ENCODE data around the gene BCAT1. TPM values are rescaled to one million over a fixed set of nuclear protein-coding genes. Genes with fewer than 3 reads are reported as not detected.

BCAT1 gene
- total RNA-seq, 1 experiment from 2014 or later: 183 TPM

- Histone ChIP-seq H3K27me3 (ENCODE audit: low read length) (no peaks in the 10 kb centered on the region), H3K4me3 (ENCODE audit: low read length) (no peak overlapping the region), H2AFZ (ENCODE audit: low read length) (no peak overlapping the region), H3K27ac (ENCODE audit: low read length) (no peak overlapping the region), H3K9ac (ENCODE audit: low read length) (no peak overlapping the region), H3K4me2 (ENCODE audit: low read depth, low read length, poor library complexity, severe bottlenecking) (no peak overlapping the region), H3K9me2 (replicated peaks; ENCODE audit: insufficient read depth, low read length) (no peaks in the 10 kb centered on the region), H4K20me1 (ENCODE audit: insufficient read depth, low read depth, low read length) (no peaks in the 10 kb centered on the region), H3K4me1 (ENCODE audit: low read length) (peaks cover 3% of the 10 kb centered on the region), H3K79me2 (ENCODE audit: low read length) (no peaks in the 10 kb centered on the region), H3K36me3 (ENCODE audit: insufficient read depth, low read length) (peaks cover 38% of the 10 kb centered on the region; the same call in 1 of the 2 replicates), H3K9me3 (ENCODE audit: low read length) (no peaks in the 10 kb centered on the region)
- DNase-seq: no peak
These were observed 109.6 kb downstream of the BCAT1 start for GRCh38 chr12:24839268-24839791.

- Histone ChIP-seq H3K27ac (ENCODE audit: low read length) (0 out of 2 replicates have a peak overlapping the region, but pooled peaks have one; percentile 10), H3K27me3 (ENCODE audit: low read length) (no peaks in the 10 kb centered on the region), H3K36me3 (ENCODE audit: insufficient read depth, low read length) (peaks cover 39% of the 10 kb centered on the region; the same call in 1 of the 2 replicates), H2AFZ (ENCODE audit: low read length) (no peak overlapping the region), H3K9me3 (ENCODE audit: low read length) (no peaks in the 10 kb centered on the region), H4K20me1 (ENCODE audit: insufficient read depth, low read depth, low read length) (no peaks in the 10 kb centered on the region), H3K4me2 (ENCODE audit: low read depth, low read length, poor library complexity, severe bottlenecking) (no peak overlapping the region), H3K9ac (ENCODE audit: low read length) (no peak overlapping the region), H3K4me3 (ENCODE audit: low read length) (no peak overlapping the region), H3K4me1 (ENCODE audit: low read length) (peaks cover 3% of the 10 kb centered on the region), H3K79me2 (ENCODE audit: low read length) (no peaks in the 10 kb centered on the region), H3K9me2 (replicated peaks; ENCODE audit: insufficient read depth, low read length) (no peaks in the 10 kb centered on the region)
- DNase-seq: no peak
These were observed 110.4 kb downstream of the BCAT1 start for GRCh38 chr12:24838531-24838950.

GRCh38 chr12:24835377-24835776 is 113.5 kb downstream of the BCAT1 start:
- Histone ChIP-seq H2AFZ (ENCODE audit: low read length) (no peak overlapping the region), H4K20me1 (ENCODE audit: insufficient read depth, low read depth, low read length) (no peaks in the 10 kb centered on the region), H3K9me3 (ENCODE audit: low read length) (no peaks in the 10 kb centered on the region), H3K4me1 (ENCODE audit: low read length) (peaks cover under 1% of the 10 kb centered on the region), H3K27ac (ENCODE audit: low read length) (no peak overlapping the region), H3K4me2 (ENCODE audit: low read depth, low read length, poor library complexity, severe bottlenecking) (no peak overlapping the region), H3K4me3 (ENCODE audit: low read length) (no peak overlapping the region), H3K9me2 (replicated peaks; ENCODE audit: insufficient read depth, low read length) (no peaks in the 10 kb centered on the region), H3K79me2 (ENCODE audit: low read length) (no peaks in the 10 kb centered on the region), H3K27me3 (ENCODE audit: low read length) (no peaks in the 10 kb centered on the region), H3K9ac (ENCODE audit: low read length) (no peak overlapping the region), H3K36me3 (ENCODE audit: insufficient read depth, low read length) (peaks cover 41% of the 10 kb centered on the region; the same call in 1 of the 2 replicates)
- DNase-seq: no peak

- Histone ChIP-seq H3K79me2 (ENCODE audit: low read length) (no peaks in the 10 kb centered on the region), H3K4me3 (ENCODE audit: low read length) (no peak overlapping the region), H3K27ac (ENCODE audit: low read length) (no peak overlapping the region), H3K4me1 (ENCODE audit: low read length) (no peaks in the 10 kb centered on the region), H3K36me3 (ENCODE audit: insufficient read depth, low read length) (peaks cover 37% of the 10 kb centered on the region), H3K27me3 (ENCODE audit: low read length) (no peaks in the 10 kb centered on the region), H3K4me2 (ENCODE audit: low read depth, low read length, poor library complexity, severe bottlenecking) (no peak overlapping the region), H3K9me2 (replicated peaks; ENCODE audit: insufficient read depth, low read length) (no peaks in the 10 kb centered on the region), H3K9ac (ENCODE audit: low read length) (no peak overlapping the region), H2AFZ (ENCODE audit: low read length) (no peak overlapping the region), H3K9me3 (ENCODE audit: low read length) (no peaks in the 10 kb centered on the region), H4K20me1 (ENCODE audit: insufficient read depth, low read depth, low read length) (no peaks in the 10 kb centered on the region)
- DNase-seq: no peak
These were observed 115.4 kb downstream of the BCAT1 start for GRCh38 chr12:24833513-24833912.

- peaks cover 25% of the 10 kb centered on the region; the same call in 1 of the 2 replicates for H3K36me3 ChIP-seq (ENCODE audit: insufficient read depth, low read length)
- no peak overlapping the region for H3K4me2 ChIP-seq (ENCODE audit: low read depth, low read length, poor library complexity, severe bottlenecking)
- H3K79me2 ChIP-seq (ENCODE audit: low read length): no peaks in the 10 kb centered on the region
- H3K9me3 ChIP-seq (ENCODE audit: low read length): no peaks in the 10 kb centered on the region
- no peaks in the 10 kb centered on the region for H4K20me1 ChIP-seq (ENCODE audit: insufficient read depth, low read depth, low read length)
- H3K4me1 ChIP-seq (ENCODE audit: low read length): peaks cover 14% of the 10 kb centered on the region
- no peak overlapping the region for H2AFZ ChIP-seq (ENCODE audit: low read length)
- no peak overlapping the region for H3K9ac ChIP-seq (ENCODE audit: low read length)
- no peaks in the 10 kb centered on the region for H3K9me2 ChIP-seq (replicated peaks; ENCODE audit: insufficient read depth, low read length)
- no peak for DNase-seq
- H3K27ac ChIP-seq (ENCODE audit: low read length): no peak overlapping the region
- H3K4me3 ChIP-seq (ENCODE audit: low read length): no peak overlapping the region
- no peaks in the 10 kb centered on the region for H3K27me3 ChIP-seq (ENCODE audit: low read length)
These were observed 124.9 kb downstream of the BCAT1 start for GRCh38 chr12:24823808-24824515.

- H3K36me3 ChIP-seq (ENCODE audit: insufficient read depth, low read length): peaks cover 25% of the 10 kb centered on the region; the same call in 1 of the 2 replicates
- H3K4me1 ChIP-seq (ENCODE audit: low read length): peaks cover 14% of the 10 kb centered on the region
- H3K79me2 ChIP-seq (ENCODE audit: low read length): no peaks in the 10 kb centered on the region
- H3K27ac ChIP-seq (ENCODE audit: low read length): no peak overlapping the region
- no peaks in the 10 kb centered on the region for H3K9me3 ChIP-seq (ENCODE audit: low read length)
- H3K9me2 ChIP-seq (replicated peaks; ENCODE audit: insufficient read depth, low read length): no peaks in the 10 kb centered on the region
- no peak overlapping the region for H3K4me3 ChIP-seq (ENCODE audit: low read length)
- H3K4me2 ChIP-seq (ENCODE audit: low read depth, low read length, poor library complexity, severe bottlenecking): no peak overlapping the region
- H2AFZ ChIP-seq (ENCODE audit: low read length): no peak overlapping the region
- no peaks in the 10 kb centered on the region for H3K27me3 ChIP-seq (ENCODE audit: low read length)
- no peaks in the 10 kb centered on the region for H4K20me1 ChIP-seq (ENCODE audit: insufficient read depth, low read depth, low read length)
- no peak overlapping the region for H3K9ac ChIP-seq (ENCODE audit: low read length)
- DNase-seq: no peak
These were observed 126.6 kb downstream of the BCAT1 start for GRCh38 chr12:24822121-24822899.

- H4K20me1 ChIP-seq (ENCODE audit: insufficient read depth, low read depth, low read length): no peaks in the 10 kb centered on the region
- no peaks in the 10 kb centered on the region for H3K9me2 ChIP-seq (replicated peaks; ENCODE audit: insufficient read depth, low read length)
- no peak overlapping the region for H3K9ac ChIP-seq (ENCODE audit: low read length)
- peaks cover 21% of the 10 kb centered on the region; the same call in 1 of the 2 replicates for H3K36me3 ChIP-seq (ENCODE audit: insufficient read depth, low read length)
- H3K9me3 ChIP-seq (ENCODE audit: low read length): no peaks in the 10 kb centered on the region
- no peak overlapping the region for H3K4me2 ChIP-seq (ENCODE audit: low read depth, low read length, poor library complexity, severe bottlenecking)
- no peak for DNase-seq
- H3K79me2 ChIP-seq (ENCODE audit: low read length): no peaks in the 10 kb centered on the region
- no peak overlapping the region for H3K4me3 ChIP-seq (ENCODE audit: low read length)
- no peak overlapping the region for H2AFZ ChIP-seq (ENCODE audit: low read length)
- peaks cover 14% of the 10 kb centered on the region for H3K4me1 ChIP-seq (ENCODE audit: low read length)
- H3K27me3 ChIP-seq (ENCODE audit: low read length): no peaks in the 10 kb centered on the region
- no peak overlapping the region for H3K27ac ChIP-seq (ENCODE audit: low read length)
These were observed 127.2 kb downstream of the BCAT1 start for GRCh38 chr12:24821691-24822090.

- peaks cover 17% of the 10 kb centered on the region for H3K4me1 ChIP-seq (ENCODE audit: low read length)
- no peak overlapping the region for H3K4me3 ChIP-seq (ENCODE audit: low read length)
- H2AFZ ChIP-seq (ENCODE audit: low read length): no peak overlapping the region
- peaks cover 13% of the 10 kb centered on the region; the same call in 1 of the 2 replicates for H3K36me3 ChIP-seq (ENCODE audit: insufficient read depth, low read length)
- no peaks in the 10 kb centered on the region for H3K9me2 ChIP-seq (replicated peaks; ENCODE audit: insufficient read depth, low read length)
- no peaks in the 10 kb centered on the region for H3K9me3 ChIP-seq (ENCODE audit: low read length)
- no peaks in the 10 kb centered on the region for H3K79me2 ChIP-seq (ENCODE audit: low read length)
- no peak overlapping the region for H3K4me2 ChIP-seq (ENCODE audit: low read depth, low read length, poor library complexity, severe bottlenecking)
- H3K9ac ChIP-seq (ENCODE audit: low read length): no peak overlapping the region
- H4K20me1 ChIP-seq (ENCODE audit: insufficient read depth, low read depth, low read length): no peaks in the 10 kb centered on the region
- no peaks in the 10 kb centered on the region for H3K27me3 ChIP-seq (ENCODE audit: low read length)
- no peak overlapping the region for H3K27ac ChIP-seq (ENCODE audit: low read length)
- no peak for DNase-seq
These were observed 128.0 kb downstream of the BCAT1 start for GRCh38 chr12:24820872-24821271.

Measured in Karpas-422 (cell line).